PC-3 (cell line): Measurements from ENCODE around the gene AIM2. TPM values are rescaled to one million over a fixed set of nuclear protein-coding genes. Genes with fewer than 3 reads are reported as not detected.

Experiments used
- ATAC-seq: fragments of 200-7000 bp; cut with Tn5 transposase; 2 replicates; pipeline ENCODE4 v1.9.1; 2020; ENCODE audit warnings: mild to moderate bottlenecking, moderate library complexity
- BruUV-seq: library from RNA; stranded (reverse); fragments of 400-500 nt; replicated peaks from 2 replicates; lab custom pipeline; 2021; lab: Mats Ljungman, UMichigan
- CTCF ChIA-PET: fragments of 300-600 bp; sonication (Branson Sonifier 250); formaldehyde crosslinking; loops from one replicate; lab custom pipeline; 2022; ENCODE audit warnings: antibody characterized with exemption; lab: Charles Lee
- POLR2A ChIA-PET: fragments of 300-600 bp; sonication (Branson Sonifier 250); formaldehyde crosslinking; loops from one replicate; lab custom pipeline; 2022; ENCODE audit warnings: antibody characterized with exemption; ENCODE audit not compliant: unreplicated experiment; lab: Charles Lee
- DNase-seq: peaks from one replicate; pipeline ENCODE4 v3.0.0-alpha.2; 2015
- H2AFZ ChIP-seq: fragments of 300-600 bp; sonication (generic); 2 replicates; pipeline ENCODE4 v1.6.0; 2016; ENCODE audit warnings: antibody characterized with exemption, low read length
- H3F3A ChIP-seq: fragments of 300-600 bp; sonication (generic); one replicate; pipeline ENCODE4 v1.6.0; 2017; ENCODE audit warnings: antibody characterized with exemption, low read length, control low read depth, mild to moderate bottlenecking; ENCODE audit not compliant: unreplicated experiment
- H3K27ac ChIP-seq: fragments of 300-600 bp; sonication (generic); 2 replicates; pipeline ENCODE4 v1.5.1; 2016; ENCODE audit warnings: mild to moderate bottlenecking, low read length
- H3K27me3 ChIP-seq: fragments of 300-600 bp; sonication (generic); 2 replicates; pipeline ENCODE4 v1.6.1; 2016; ENCODE audit warnings: low read length, mixed read lengths
- H3K36me3 ChIP-seq: fragments of 300-600 bp; sonication (generic); 2 replicates; pipeline ENCODE4 v1.6.1; 2016; ENCODE audit warnings: low read depth, mixed run types, low read length, mixed read lengths
- H3K4me1 ChIP-seq: fragments of 300-600 bp; sonication (generic); 2 replicates; pipeline ENCODE4 v1.5.1; 2016; ENCODE audit warnings: low read length; ENCODE audit not compliant: insufficient read depth
- H3K4me2 ChIP-seq: fragments of 300-600 bp; sonication (generic); 2 replicates; pipeline ENCODE4 v1.6.0; 2016; ENCODE audit warnings: low read length
- H3K4me3 ChIP-seq: fragments of 300-600 bp; sonication (generic); 2 replicates; pipeline ENCODE4 v1.5.1; 2016; ENCODE audit warnings: mild to moderate bottlenecking, low read length, mixed read lengths
- H3K79me2 ChIP-seq: fragments of 300-600 bp; sonication (generic); 2 replicates; pipeline ENCODE4 v1.6.1; 2017; ENCODE audit warnings: low read length, mixed read lengths
- H3K9ac ChIP-seq: fragments of 300-600 bp; sonication (generic); 2 replicates; pipeline ENCODE4 v1.6.0; 2016; ENCODE audit warnings: mild to moderate bottlenecking, low read length
- H3K9me2 ChIP-seq: fragments of 300-600 bp; sonication (generic); replicated peaks from 2 replicates; pipeline ENCODE4 v1.6.1; 2016; ENCODE audit warnings: mixed run types, low read length, mixed read lengths
- H3K9me3 ChIP-seq: fragments of 300-600 bp; sonication (generic); 2 replicates; pipeline ENCODE4 v1.6.1; 2016; ENCODE audit warnings: low read length, mixed read lengths
- H4K20me1 ChIP-seq: fragments of 300-600 bp; sonication (generic); 2 replicates; pipeline ENCODE4 v1.6.1; 2016; ENCODE audit warnings: low read length, mixed read lengths
- EZH2 ChIP-seq: fragments of 300-600 bp; sonication (generic); IDR thresholded peaks from one replicate; pipeline ENCODE4 v1.6.1; 2017; ENCODE audit warnings: antibody characterized with exemption, mild to moderate bottlenecking, low read length; ENCODE audit not compliant: unreplicated experiment
- EZH2phosphoT487 ChIP-seq: fragments of 300-600 bp; sonication (generic); IDR thresholded peaks from 2 replicates; pipeline ENCODE4 v1.6.1; 2018; ENCODE audit warnings: mild to moderate bottlenecking, antibody characterized with exemption, low read length, borderline replicate concordance
- intact Hi-C: fragments of 100-400 bp; cut with micrococcal nuclease; formaldehyde crosslinking; loops from 2 replicates; pipeline ENCODE4 v1.9.0; 2023
- total RNA-seq: library from RNA; depleted of rRNA; stranded (reverse); fragments of >200 nt; gene quantifications from 2 replicates; pipeline ENCODE4 v1.2.3, GENCODE V29; 2014
- TF ChIP-seq, protein P1 (sequence below): fragments of 300-600 bp; sonication (generic); conservative IDR thresholded peaks from 2 replicates; pipeline ENCODE4 v1.5.1; 2017; ENCODE audit warnings: antibody characterized with exemption, low read depth, mild to moderate bottlenecking, low read length

AIM2 gene
- total RNA-seq, 1 experiment from 2014 or later: not detected

DNA sequence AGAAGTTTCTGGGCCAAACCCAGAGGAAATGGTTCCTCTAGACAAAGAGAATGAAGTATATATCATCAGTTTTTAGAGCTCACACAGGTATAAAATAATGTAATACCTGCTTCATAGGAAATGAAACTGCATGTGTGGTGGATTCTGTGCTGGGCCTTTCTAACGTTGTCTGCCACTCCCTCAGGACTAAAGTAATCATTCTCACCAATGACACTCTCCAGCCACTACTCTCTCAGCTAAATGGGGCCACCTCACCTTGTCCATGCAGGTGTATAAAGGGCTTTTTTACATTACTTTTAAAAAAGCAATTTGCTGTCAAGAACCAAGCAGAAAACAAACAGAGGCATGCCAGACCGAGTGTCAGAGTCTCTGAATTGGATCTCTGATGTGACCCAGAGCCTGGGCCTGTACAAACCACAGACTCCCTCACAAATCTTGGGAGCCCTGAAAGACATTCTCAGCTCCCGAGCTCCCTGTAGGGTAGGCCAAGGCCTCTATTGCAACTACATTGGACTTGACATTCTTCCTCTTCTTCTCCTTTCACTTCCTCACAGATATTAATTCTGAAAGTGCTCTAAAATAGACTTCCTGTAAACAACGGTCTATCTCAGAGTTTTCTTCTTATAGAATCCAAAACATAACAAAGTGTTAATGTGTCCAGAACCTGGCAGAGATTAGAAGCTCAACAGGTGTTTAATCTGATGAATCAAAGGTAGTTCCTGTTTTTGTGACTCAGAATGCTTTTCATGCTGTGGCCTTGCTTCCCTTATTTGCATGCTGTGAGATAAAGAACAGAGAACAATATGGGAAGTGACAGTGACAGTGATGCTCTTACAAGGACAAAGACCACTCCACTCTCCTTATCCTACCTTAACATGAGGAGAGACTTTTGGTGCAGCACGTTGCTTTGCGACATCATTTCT is 8.6 kb downstream of the AIM2 start:
- TF ChIP-seq EZH2phosphoT487: no peak
- TF ChIP-seq, protein P1, sequence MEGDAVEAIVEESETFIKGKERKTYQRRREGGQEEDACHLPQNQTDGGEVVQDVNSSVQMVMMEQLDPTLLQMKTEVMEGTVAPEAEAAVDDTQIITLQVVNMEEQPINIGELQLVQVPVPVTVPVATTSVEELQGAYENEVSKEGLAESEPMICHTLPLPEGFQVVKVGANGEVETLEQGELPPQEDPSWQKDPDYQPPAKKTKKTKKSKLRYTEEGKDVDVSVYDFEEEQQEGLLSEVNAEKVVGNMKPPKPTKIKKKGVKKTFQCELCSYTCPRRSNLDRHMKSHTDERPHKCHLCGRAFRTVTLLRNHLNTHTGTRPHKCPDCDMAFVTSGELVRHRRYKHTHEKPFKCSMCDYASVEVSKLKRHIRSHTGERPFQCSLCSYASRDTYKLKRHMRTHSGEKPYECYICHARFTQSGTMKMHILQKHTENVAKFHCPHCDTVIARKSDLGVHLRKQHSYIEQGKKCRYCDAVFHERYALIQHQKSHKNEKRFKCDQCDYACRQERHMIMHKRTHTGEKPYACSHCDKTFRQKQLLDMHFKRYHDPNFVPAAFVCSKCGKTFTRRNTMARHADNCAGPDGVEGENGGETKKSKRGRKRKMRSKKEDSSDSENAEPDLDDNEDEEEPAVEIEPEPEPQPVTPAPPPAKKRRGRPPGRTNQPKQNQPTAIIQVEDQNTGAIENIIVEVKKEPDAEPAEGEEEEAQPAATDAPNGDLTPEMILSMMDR: no peak
- TF ChIP-seq EZH2: no peak
- CTCF ChIA-PET: no interaction called here
- Histone ChIP-seq H3K36me3 (no peaks in the 10 kb centered on the region), H3K4me3 (no peak overlapping the region), H3F3A (no peaks in the 10 kb centered on the region), H3K79me2 (no peaks in the 10 kb centered on the region), H3K9ac (no peak overlapping the region), H3K9me3 (no peaks in the 10 kb centered on the region), H3K27ac (no peak overlapping the region), H3K4me2 (no peak overlapping the region), H3K9me2 (no peaks in the 10 kb centered on the region), H2AFZ (no peak overlapping the region), H3K4me1 (no peaks in the 10 kb centered on the region), H3K27me3 (peaks cover 41% of the 10 kb centered on the region), H4K20me1 (no peaks in the 10 kb centered on the region)
- ATAC-seq: no peak
- intact Hi-C loops: no loop called here
- DNase-seq: no peak
- BruUV-seq: no TSS peak
- POLR2A ChIA-PET: interaction anchor here (0.6 kb wide), 1 partner anchor 1705 kb away, joined by 3 read pairs; no protein-coding TSS in a partner anchor

DNA sequence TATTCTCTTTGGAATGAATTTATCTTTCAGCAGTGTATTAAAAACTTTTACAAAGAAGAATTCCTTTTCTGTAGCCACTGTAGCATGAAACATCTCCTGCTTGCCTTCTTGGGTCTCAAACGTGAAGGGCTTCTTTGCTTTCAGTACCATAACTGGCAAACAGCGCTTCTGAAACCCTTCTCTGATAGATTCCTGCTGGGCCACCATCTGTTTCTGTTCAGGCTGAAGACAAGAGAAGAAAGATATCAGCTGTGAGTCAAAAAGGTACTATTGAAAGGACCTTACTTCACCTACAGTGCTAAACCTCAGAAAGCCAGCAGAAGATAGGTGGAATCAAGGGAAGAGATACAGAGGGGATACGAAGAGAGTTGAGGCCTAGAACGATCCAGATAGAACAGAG is 10.5 kb downstream of the AIM2 start:
- H3K4me2 ChIP-seq: no peak overlapping the region
- H3K79me2 ChIP-seq: no peaks in the 10 kb centered on the region
- H3F3A ChIP-seq: no peaks in the 10 kb centered on the region
- H3K4me1 ChIP-seq: no peaks in the 10 kb centered on the region
- H3K4me3 ChIP-seq: no peak overlapping the region
- no peak for ATAC-seq
- POLR2A ChIA-PET: no interaction called here
- H2AFZ ChIP-seq: no peak overlapping the region
- TF ChIP-seq, protein P1: no peak
- TF ChIP-seq EZH2phosphoT487: no peak
- no peak for TF ChIP-seq EZH2
- H4K20me1 ChIP-seq: no peaks in the 10 kb centered on the region
- H3K9me2 ChIP-seq: no peaks in the 10 kb centered on the region
- H3K36me3 ChIP-seq: no peaks in the 10 kb centered on the region
- intact Hi-C loops: no loop called here
- H3K9me3 ChIP-seq: no peaks in the 10 kb centered on the region
- no peak overlapping the region for H3K27ac ChIP-seq
- peaks cover 57% of the 10 kb centered on the region for H3K27me3 ChIP-seq
- DNase-seq: no peak
- no peak overlapping the region for H3K9ac ChIP-seq
- no TSS peak for BruUV-seq
- CTCF ChIA-PET: no interaction called here

DNA sequence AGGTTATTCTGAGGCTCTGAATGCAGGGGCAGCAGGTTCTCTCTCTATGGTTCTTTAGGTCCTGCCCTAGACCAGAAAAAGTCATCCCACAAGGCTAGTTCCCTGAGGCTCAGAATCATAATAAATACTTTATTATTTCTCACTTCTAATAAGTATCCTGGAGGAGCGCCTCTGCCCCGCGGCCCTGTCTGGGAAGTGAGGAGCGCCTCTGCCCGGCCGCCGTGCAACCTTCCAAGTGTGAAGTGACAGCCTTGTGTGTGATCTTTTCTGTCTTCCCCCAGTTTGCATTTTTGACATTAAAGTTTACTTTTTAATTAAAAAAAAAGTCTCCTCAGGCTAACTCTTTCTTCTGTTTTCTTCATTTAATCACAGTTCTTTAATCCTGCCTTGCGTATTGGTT is 11.5 kb downstream of the AIM2 start:
- no peaks in the 10 kb centered on the region for H4K20me1 ChIP-seq
- H3K27me3 ChIP-seq: peaks cover 65% of the 10 kb centered on the region
- no peak overlapping the region for H3K4me2 ChIP-seq
- ChIA-PET CTCF (no interaction called here), POLR2A (no interaction called here)
- H3K4me1 ChIP-seq: no peaks in the 10 kb centered on the region
- H3F3A ChIP-seq: no peaks in the 10 kb centered on the region
- BruUV-seq: no TSS peak
- DNase-seq: no peak
- H3K27ac ChIP-seq: no peak overlapping the region
- H3K9me2 ChIP-seq: no peaks in the 10 kb centered on the region
- H2AFZ ChIP-seq: no peak overlapping the region
- no peaks in the 10 kb centered on the region for H3K36me3 ChIP-seq
- TF ChIP-seq, protein P1: no peak
- TF ChIP-seq EZH2 (no peak), EZH2phosphoT487 (no peak)
- intact Hi-C loops: no loop called here
- H3K9me3 ChIP-seq: no peaks in the 10 kb centered on the region
- no peak for ATAC-seq
- H3K79me2 ChIP-seq: no peaks in the 10 kb centered on the region
- H3K4me3 ChIP-seq: no peak overlapping the region
- H3K9ac ChIP-seq: no peak overlapping the region
